GM12878 (cell line): Measurements from ENCODE around the gene LRP5. TPM values are rescaled to one million over a fixed set of nuclear protein-coding genes. Genes with fewer than 3 reads are reported as not detected.
A peak's percentile ranks its signal among the peaks of the same experiment; 100 is the strongest.

Experiments used
- ATF7 ChIP-seq: fragments of 450-650 bp; IDR thresholded peaks from 2 replicates; pipeline ENCODE4 v1.6.1; 2016; ENCODE audit warnings: low read depth, mild to moderate bottlenecking
- BACH1 ChIP-seq: fragments of 450-650 bp; IDR thresholded peaks from 2 replicates; pipeline ENCODE4 v1.6.1; 2017; ENCODE audit warnings: mild to moderate bottlenecking, borderline replicate concordance
- BHLHE40 ChIP-seq, 2 experiments: fragments of 450-650 bp in 1 of 2; IDR thresholded peaks; 2 replicates each; pipeline ENCODE4 v1.6.1; 2011 to 2017; ENCODE audit warnings: low read depth in 2 of 2, borderline replicate concordance in 1 of 2, improper control_type of control experiment in 1 of 2, low read length in 1 of 2, mild to moderate bottlenecking in 1 of 2
- CBFB ChIP-seq: IDR thresholded peaks from 2 replicates; pipeline ENCODE4 v1.6.1; 2016; ENCODE audit warnings: antibody characterized with exemption, low read depth
- CTCF ChIP-seq, 3 experiments: IDR thresholded peaks in 2 of 3; conservative IDR thresholded peaks in 1 of 3; 2 replicates each; pipeline ENCODE4 v1.5.1; 2011; ENCODE audit warnings: low read depth in 3 of 3, low read length in 3 of 3, mild to moderate bottlenecking in 3 of 3, control low read depth in 2 of 3, moderate library complexity in 2 of 3, inconsistent platforms in 1 of 3, mixed read lengths in 1 of 3; ENCODE audit not compliant: control insufficient read depth in 2 of 3, insufficient read depth in 1 of 3; ENCODE audit errors: extremely low read depth in 1 of 3
- ELK1 ChIP-seq: IDR thresholded peaks from 2 replicates; pipeline ENCODE4 v1.6.1; 2012; ENCODE audit warnings: low read depth, low read length, improper control_type of control experiment
- FOS ChIP-seq: IDR thresholded peaks from 3 replicates; pipeline ENCODE4 v1.6.1; 2011; ENCODE audit warnings: borderline replicate concordance; ENCODE audit not compliant: insufficient read length; ENCODE audit errors: extremely low read depth
- HCFC1 ChIP-seq: fragments of 150-350 bp; IDR thresholded peaks from 2 replicates; pipeline ENCODE4 v1.6.1; 2014; ENCODE audit warnings: low read length
- HSF1 ChIP-seq: fragments of 150-350 bp; IDR thresholded peaks from 2 replicates; pipeline ENCODE4 v1.6.1; 2014; ENCODE audit warnings: mild to moderate bottlenecking, low read depth, low read length
- IKZF1 ChIP-seq: fragments of 450-650 bp; conservative IDR thresholded peaks from 2 replicates; pipeline ENCODE4 v1.6.1; 2017; ENCODE audit warnings: antibody characterized with exemption, mild to moderate bottlenecking
- IRF3 ChIP-seq: fragments of 450-650 bp; IDR thresholded peaks from 2 replicates; pipeline ENCODE4 v1.6.1; 2014; ENCODE audit warnings: mild to moderate bottlenecking
- MAX ChIP-seq: IDR thresholded peaks from 2 replicates; pipeline ENCODE4 v1.6.1; 2012; ENCODE audit warnings: low read depth, low read length, improper control_type of control experiment
- PBX3 ChIP-seq: IDR thresholded peaks from 2 replicates; pipeline ENCODE4 v1.6.1; 2011; ENCODE audit warnings: mild to moderate bottlenecking, low read depth, low read length, moderate library complexity; ENCODE audit not compliant: insufficient replicate concordance
- RAD21 ChIP-seq: IDR thresholded peaks from 2 replicates; pipeline ENCODE4 v1.6.1; 2011; ENCODE audit warnings: mild to moderate bottlenecking, low read depth, low read length, moderate library complexity; ENCODE audit not compliant: insufficient read depth
- SP1 ChIP-seq: IDR thresholded peaks from one replicate; pipeline ENCODE4 v1.6.1; 2011; ENCODE audit warnings: low read depth, low read length
- SRF ChIP-seq, 2 experiments: IDR thresholded peaks; 2 replicates each; pipeline ENCODE4 v1.6.1; 2011; ENCODE audit warnings: low read depth in 2 of 2, low read length in 2 of 2, mild to moderate bottlenecking in 1 of 2, moderate library complexity in 1 of 2
- ZBTB33 ChIP-seq: fragments of 450-650 bp; IDR thresholded peaks from 2 replicates; pipeline ENCODE4 v1.6.1; 2017; ENCODE audit warnings: mild to moderate bottlenecking
- ZNF207 ChIP-seq: fragments of 450-650 bp; IDR thresholded peaks from 2 replicates; pipeline ENCODE4 v1.6.1; 2014; ENCODE audit warnings: antibody characterized with exemption, mild to moderate bottlenecking, borderline replicate concordance
- polyA plus RNA-seq, 11 experiments: library from polyadenylated mRNA; depleted of rRNA in 4 of 11; unstranded in 6 of 11; stranded (reverse) in 5 of 11; fragments of >200 nt; fragmentation: Nextera tagmentation in 4 of 11; fragmentation: Illumina TruSeq in 1 of 11; extraction: Ambion mirVana in 4 of 11; extraction: Trizol in 1 of 11; gene quantifications; 1 replicate in 1 of 11; 2 replicates in 10 of 11; pipeline versions ENCODE4 v1.2.1 to v1.2.3, GENCODE V29; 2011 to 2016; ENCODE audit warnings: inconsistent platforms in 2 of 11, missing spikeins in 2 of 11, low read depth in 1 of 11
- total RNA-seq, 4 experiments: library from RNA; depleted of rRNA in 3 of 4; stranded (reverse); fragments of >200 nt in 3 of 4; fragmentation: Illumina TruSeq in 1 of 4; extraction: Trizol in 1 of 4; gene quantifications; 2 replicates each; pipeline versions ENCODE4 v1.2.1 to v1.2.3, GENCODE V29; 2013 to 2021

Gene LRP5
- total and polyA plus RNA-seq, 10 of the 15 experiments (the other 5 are each of a cell fraction or from before 2014, with no cell fraction given): 0.37 to 34.0 (median 6.6) TPM

- TF ChIP-seq BHLHE40 (IDR thresholded peaks at IDR 0.05; ENCODE audit: borderline replicate concordance in 1 of 2, low read depth in 2 of 2, low read length in 1 of 2) (peak; percentile 60 to 76; a peak in 2 of 4 replicates), SP1 (peak; percentile 57), IKZF1 (peak; percentile 85), FOS (no peak), CTCF (IDR thresholded peaks at IDR 0.05 in 2 of 3, conservative IDR thresholded peaks at IDR 0.05 in 1 of 3; ENCODE audit: control insufficient read depth in 2 of 3, extremely low read depth in 1 of 3, insufficient read depth in 1 of 3, low read depth in 3 of 3, low read length in 3 of 3) (no peak), BACH1 (peak; percentile 50; the same call in 1 of the 2 replicates), RAD21 (no peak), ZBTB33 (no peak), HCFC1 (no peak), MAX (no peak), IRF3 (no peak), CBFB (peak; percentile 71; the same call in 1 of the 2 replicates), ATF7 (peak; percentile 90), SRF (IDR thresholded peaks at IDR 0.05; ENCODE audit: low read depth in 2 of 2, low read length in 2 of 2) (no peak), ELK1 (no peak), ZNF207 (no peak), HSF1 (no peak), PBX3 (no peak)
These were observed 30.1 kb upstream of the LRP5 start (continued) for GRCh38 chr11:68282141-68282860.
